ENCODE measurements around the gene RAN.
A peak's percentile ranks its signal among the peaks of the same experiment; 100 is the strongest.
"Not testable (repeated sequence)": the region's sequence is repeated elsewhere in the genome, so short reads cannot be mapped to it uniquely, and the experiment has no call there.

RAN gene

GRCh38 chr12:130863298-130863697, 8.6 kb upstream of the RAN start:
- FAIRE-seq, result no peak
- DNase-seq (ENCODE audit: insufficient read length, low spot score), result no peak
- TF ChIP-seq POLR2A (IDR thresholded peaks at IDR 0.05; ENCODE audit: low read depth, low read length), result no peak

GRCh38 chr12:130868412-130868811, 3.5 kb upstream of the RAN start:
- DNase-seq (ENCODE audit: insufficient read length, low spot score) (no peak), FAIRE-seq (no peak)
- no peak for TF ChIP-seq POLR2A (IDR thresholded peaks at IDR 0.05; ENCODE audit: low read depth, low read length)

DNA sequence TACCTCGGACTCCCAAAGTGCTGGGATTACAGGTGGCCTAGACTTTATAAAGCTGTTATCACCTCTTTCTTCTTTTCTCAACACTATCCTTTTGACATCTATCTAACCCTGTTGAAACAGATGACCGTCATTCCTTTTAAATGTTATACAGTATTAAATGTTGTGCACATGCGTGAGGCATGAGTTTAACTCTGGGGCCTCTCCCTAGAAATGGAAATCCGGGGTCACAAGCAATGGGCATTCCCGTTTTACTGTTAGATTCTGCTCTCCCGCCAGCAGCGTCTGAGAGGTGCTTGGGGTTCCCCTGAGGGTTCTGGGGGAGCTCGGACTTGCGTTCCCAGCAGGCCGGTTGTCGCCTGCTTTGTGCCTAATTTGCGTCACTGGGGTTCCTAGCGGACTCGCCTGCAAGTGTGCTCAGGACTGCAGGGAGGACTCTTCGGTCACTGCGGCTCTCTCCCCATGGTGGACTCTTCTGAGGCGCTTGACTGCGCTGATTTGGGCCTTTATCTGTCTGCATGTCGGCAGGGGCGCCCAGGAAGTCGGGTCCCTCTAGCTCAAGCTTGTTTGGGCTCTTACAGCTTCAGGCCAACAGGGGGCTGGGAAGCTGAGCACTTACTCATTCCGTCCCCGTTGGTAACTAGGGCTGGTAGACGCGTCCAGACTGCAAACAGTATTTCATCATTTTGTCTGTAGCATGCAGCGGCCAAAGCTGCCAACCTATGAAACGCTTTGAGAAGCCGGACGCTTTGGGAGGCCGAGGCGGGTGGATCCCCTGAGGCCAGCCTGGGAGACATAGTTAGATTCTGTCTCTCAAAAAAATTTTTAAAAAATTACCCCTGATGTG, 1.2 kb upstream of the RAN start:
- peak; percentile 17; the same call in 1 of the 2 replicates for TF ChIP-seq POLR2A (IDR thresholded peaks at IDR 0.05; ENCODE audit: low read depth, low read length)
- peak; percentile 56 for DNase-seq (ENCODE audit: insufficient read length, low spot score)
- FAIRE-seq, result no peak

GRCh38 chr12:130872179-130873096, 572 bp downstream of the RAN start:
- TF ChIP-seq POLR2A (IDR thresholded peaks at IDR 0.05; ENCODE audit: low read depth, low read length), result no peak
- peak; percentile 33 for DNase-seq (ENCODE audit: insufficient read length, low spot score)
- FAIRE-seq, result no peak

DNA sequence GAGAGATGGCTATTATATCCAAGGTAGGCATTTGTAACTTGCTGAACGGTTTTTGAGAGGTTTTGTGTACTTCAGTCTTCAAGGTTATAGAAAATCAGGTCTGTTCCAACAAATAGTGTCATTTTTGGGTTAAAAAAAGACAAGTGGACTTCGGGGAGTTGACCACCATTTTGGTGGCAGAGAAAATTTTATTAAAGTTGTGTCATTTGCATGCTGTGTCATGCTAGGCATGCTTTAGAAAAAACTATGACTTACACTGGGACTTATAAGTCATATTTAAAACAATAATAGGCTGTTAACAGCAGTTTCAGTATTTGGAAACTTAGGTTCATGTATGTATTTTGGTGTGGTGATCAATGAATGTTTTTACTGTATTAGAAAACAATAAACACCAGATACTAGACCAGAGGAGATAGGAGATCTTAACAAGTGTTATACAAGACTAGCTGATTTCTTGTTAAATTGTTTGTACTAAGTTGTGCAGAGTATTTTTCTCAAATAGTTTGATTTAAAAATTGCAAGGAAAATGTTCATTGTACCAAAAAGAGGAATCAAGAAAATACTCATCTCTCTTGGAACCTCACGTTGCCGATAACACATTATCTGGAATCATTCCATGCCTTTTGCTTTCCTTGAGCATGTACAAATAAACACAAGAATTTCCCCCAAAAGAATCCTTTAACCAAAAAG, 1.4 kb downstream of the RAN start:
- no peak for FAIRE-seq
- no peak for TF ChIP-seq POLR2A (IDR thresholded peaks at IDR 0.05; ENCODE audit: low read depth, low read length)
- no peak for DNase-seq (ENCODE audit: insufficient read length, low spot score)

- FAIRE-seq (no peak), DNase-seq (ENCODE audit: insufficient read length, low spot score) (no peak)
- TF ChIP-seq POLR2A (IDR thresholded peaks at IDR 0.05; ENCODE audit: low read depth, low read length), result no peak
Observed at GRCh38 chr12:130873825-130874224, 2.0 kb downstream of the RAN start.

GRCh38 chr12:130874696-130875095, 2.8 kb downstream of the RAN start:
- TF ChIP-seq POLR2A (IDR thresholded peaks at IDR 0.05; ENCODE audit: low read depth, low read length), result no peak
- no peak for DNase-seq (ENCODE audit: insufficient read length, low spot score)
- no peak for FAIRE-seq

GRCh38 chr12:130875193-130875592, 3.3 kb downstream of the RAN start:
- DNase-seq (ENCODE audit: insufficient read length, low spot score) (no peak), FAIRE-seq (no peak)
- TF ChIP-seq POLR2A (IDR thresholded peaks at IDR 0.05; ENCODE audit: low read depth, low read length), result no peak

GRCh38 chr12:130875708-130876107, 3.8 kb downstream of the RAN start:
- DNase-seq (ENCODE audit: insufficient read length, low spot score); FAIRE-seq: not testable (repeated sequence)

- no peak for TF ChIP-seq POLR2A (IDR thresholded peaks at IDR 0.05; ENCODE audit: low read depth, low read length)
- no peak for DNase-seq (ENCODE audit: insufficient read length, low spot score)
- no peak for FAIRE-seq
Observed at GRCh38 chr12:130876297-130876696, 4.4 kb downstream of the RAN start.

DNA sequence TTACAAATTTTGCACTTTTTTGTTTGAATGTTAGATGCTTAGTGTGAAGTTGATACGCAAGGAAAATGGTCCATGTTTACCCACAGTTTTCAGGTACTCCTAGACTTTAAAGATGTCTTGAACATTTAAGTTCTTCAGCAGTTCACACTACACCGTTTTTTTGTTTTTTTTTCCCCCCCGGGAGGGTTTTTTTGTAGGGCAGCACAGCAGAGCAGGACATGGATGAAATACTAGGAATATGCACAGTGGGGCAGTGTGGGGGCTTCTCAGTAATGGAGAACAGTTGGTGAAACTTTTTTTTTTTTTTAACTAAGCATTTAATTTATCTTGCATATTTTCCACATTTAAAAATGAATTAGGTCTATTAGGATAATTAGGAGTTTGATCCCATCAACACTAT, 4.9 kb downstream of the RAN start:
- no peak for TF ChIP-seq POLR2A (IDR thresholded peaks at IDR 0.05; ENCODE audit: low read depth, low read length)
- FAIRE-seq, result no peak
- DNase-seq (ENCODE audit: insufficient read length, low spot score), result no peak

GRCh38 chr12:130877333-130877732, 5.5 kb downstream of the RAN start:
- FAIRE-seq, result no peak
- no peak for TF ChIP-seq POLR2A (IDR thresholded peaks at IDR 0.05; ENCODE audit: low read depth, low read length)
- no peak for DNase-seq (ENCODE audit: insufficient read length, low spot score)

GRCh38 chr12:130878193-130879185, 6.6 kb downstream of the RAN start:
- DNase-seq (ENCODE audit: insufficient read length, low spot score) (no peak), FAIRE-seq (no peak)
- no peak for TF ChIP-seq POLR2A (IDR thresholded peaks at IDR 0.05; ENCODE audit: low read depth, low read length)
